ENCODE data around the gene PPARA. TPM values are rescaled to one million over a fixed set of nuclear protein-coding genes. Genes with fewer than 3 reads are reported as not detected.

The PPARA gene
- total and polyA plus RNA-seq, 2 donors (not counting 1 experiment from before 2014, with no cell fraction given), result 4.1 to 29.8 TPM

GRCh38 chr22:46269564-46269963 lies 119.2 kb downstream of the PPARA start:
- intact Hi-C loops (cut with micrococcal nuclease), result no loop called here
- no peak for DNase-seq
- POLR2A ChIA-PET, result no interaction called here
- Histone ChIP-seq H4K20me1 (ENCODE audit: control insufficient read depth, insufficient read depth, low read length, poor library complexity, severe bottlenecking) (no peaks in the 10 kb centered on the region), H2AFZ (ENCODE audit: insufficient read depth, low read depth, low read length, poor library complexity, severe bottlenecking) (no peak overlapping the region), H3K9ac (ENCODE audit: low read length) (no peak overlapping the region), H3K36me3 (replicated peaks in 1 of 2; ENCODE audit: control extremely low read depth in 1 of 2, control insufficient read depth in 1 of 2, extremely low read depth in 1 of 2, insufficient read depth in 2 of 2, low read length in 1 of 2) (peaks cover 0 to 3% of the 10 kb centered on the region in 2 experiments), H3K27me3 (replicated peaks in 1 of 4; ENCODE audit: control extremely low read depth in 1 of 4, control insufficient read depth in 3 of 4, insufficient read depth in 4 of 4, low read length in 3 of 4) (peaks cover 0 to 8% (median 4%) of the 10 kb centered on the region in 4 experiments), H3K9me3 (ENCODE audit: control extremely low read depth in 1 of 3, control insufficient read depth in 2 of 3, insufficient read depth in 1 of 3, low read length in 2 of 3) (peaks cover 0 to 7% (median 0%) of the 10 kb centered on the region in 3 donors), H3K79me2 (ENCODE audit: control insufficient read depth, insufficient read depth, low read length) (no peaks in the 10 kb centered on the region), H3K27ac (ENCODE audit: low read length in 2 of 2) (no peak overlapping the region), H3K4me2 (replicated peaks; ENCODE audit: low read depth, low read length, poor library complexity, severe bottlenecking) (no peak overlapping the region), H3K4me1 (ENCODE audit: control insufficient read depth in 2 of 2, insufficient read depth in 2 of 2, low read length in 2 of 2) (peaks cover 4 to 8% of the 10 kb centered on the region in 2 donors), H3K4me3 (ENCODE audit: control extremely low read depth in 1 of 5, extremely low read depth in 1 of 5, insufficient read depth in 1 of 5, low read depth in 2 of 5, low read length in 4 of 5) (no peak overlapping the region)
- CTCF ChIA-PET, result interaction anchor here (0.5 to 1.2 kb wide), 3 partner anchors 27 to 263 kb away, joined by 3 to 5 read pairs (median 4); no protein-coding TSS in a partner anchor
- TF ChIP-seq, protein P1, sequence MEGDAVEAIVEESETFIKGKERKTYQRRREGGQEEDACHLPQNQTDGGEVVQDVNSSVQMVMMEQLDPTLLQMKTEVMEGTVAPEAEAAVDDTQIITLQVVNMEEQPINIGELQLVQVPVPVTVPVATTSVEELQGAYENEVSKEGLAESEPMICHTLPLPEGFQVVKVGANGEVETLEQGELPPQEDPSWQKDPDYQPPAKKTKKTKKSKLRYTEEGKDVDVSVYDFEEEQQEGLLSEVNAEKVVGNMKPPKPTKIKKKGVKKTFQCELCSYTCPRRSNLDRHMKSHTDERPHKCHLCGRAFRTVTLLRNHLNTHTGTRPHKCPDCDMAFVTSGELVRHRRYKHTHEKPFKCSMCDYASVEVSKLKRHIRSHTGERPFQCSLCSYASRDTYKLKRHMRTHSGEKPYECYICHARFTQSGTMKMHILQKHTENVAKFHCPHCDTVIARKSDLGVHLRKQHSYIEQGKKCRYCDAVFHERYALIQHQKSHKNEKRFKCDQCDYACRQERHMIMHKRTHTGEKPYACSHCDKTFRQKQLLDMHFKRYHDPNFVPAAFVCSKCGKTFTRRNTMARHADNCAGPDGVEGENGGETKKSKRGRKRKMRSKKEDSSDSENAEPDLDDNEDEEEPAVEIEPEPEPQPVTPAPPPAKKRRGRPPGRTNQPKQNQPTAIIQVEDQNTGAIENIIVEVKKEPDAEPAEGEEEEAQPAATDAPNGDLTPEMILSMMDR (IDR thresholded peaks at IDR 0.05), result no peak
- TF ChIP-seq EZH2 (IDR thresholded peaks at IDR 0.05; ENCODE audit: borderline replicate concordance, insufficient read depth, low read depth, low read length, poor library complexity, severe bottlenecking), result no peak
- 99% methylated on average over 10 of the region's 11 CpGs for WGBS (ENCODE audit: insufficient coverage)
- no peak for ATAC-seq (ENCODE audit: low read depth)
- Mint-ChIP-seq H3K9me3 (ENCODE audit: insufficient read depth) (no peaks in the 10 kb centered on the region), H3K4me1 (peaks cover 10% of the 10 kb centered on the region), H3K4me3 (peak overlapping the region; percentile 77), H3K27me3 (peaks cover 13% of the 10 kb centered on the region), H3K27ac (no peak overlapping the region)

DNA sequence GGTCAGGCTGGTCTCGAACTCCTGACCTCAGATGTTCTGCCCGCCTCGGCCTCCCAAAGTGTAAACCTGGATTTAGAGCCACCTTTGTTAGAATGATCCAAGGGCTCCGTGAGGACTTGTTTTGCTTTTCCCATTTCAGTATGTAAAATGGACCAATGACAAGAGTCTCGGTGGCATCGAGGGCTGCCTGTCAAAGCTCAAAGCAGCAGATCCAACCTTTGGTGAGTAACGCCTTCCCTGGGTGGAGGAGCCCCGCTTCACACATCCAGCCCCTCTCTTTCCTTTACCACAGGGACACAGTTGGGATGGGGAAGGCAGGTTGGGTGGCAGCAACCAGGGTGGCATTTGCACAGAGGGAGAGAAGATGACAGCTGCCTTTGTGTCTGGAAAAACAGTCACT lies 121.9 kb downstream of the PPARA start:
- 91% methylated on average over 5 of the region's 8 CpGs for WGBS (ENCODE audit: insufficient coverage)
- intact Hi-C loops (cut with micrococcal nuclease), result no loop called here
- H3K4me1 Mint-ChIP-seq, result peaks cover 8% of the 10 kb centered on the region
- H3K9ac ChIP-seq (ENCODE audit: low read length), result no peak overlapping the region
- peaks cover 4 to 8% of the 10 kb centered on the region in 2 donors for H3K4me1 ChIP-seq (ENCODE audit: control insufficient read depth in 2 of 2, insufficient read depth in 2 of 2, low read length in 2 of 2)
- H3K9me3 ChIP-seq (ENCODE audit: control extremely low read depth in 1 of 3, control insufficient read depth in 2 of 3, insufficient read depth in 1 of 3, low read length in 2 of 3), result no peaks in the 10 kb centered on the region
- ATAC-seq (ENCODE audit: low read depth) (no peak), DNase-seq (no peak)
- no peak overlapping the region for H3K27ac Mint-ChIP-seq
- H3K4me2 ChIP-seq (replicated peaks; ENCODE audit: low read depth, low read length, poor library complexity, severe bottlenecking), result no peak overlapping the region
- no peak overlapping the region for H3K27ac ChIP-seq (ENCODE audit: low read length in 2 of 2)
- ChIA-PET POLR2A (no interaction called here), CTCF (no interaction called here)
- H3K36me3 ChIP-seq (replicated peaks in 1 of 2; ENCODE audit: control extremely low read depth in 1 of 2, control insufficient read depth in 1 of 2, extremely low read depth in 1 of 2, insufficient read depth in 2 of 2, low read length in 1 of 2), result peaks cover 0 to 15% of the 10 kb centered on the region in 2 experiments
- no peaks in the 10 kb centered on the region for H3K9me3 Mint-ChIP-seq (ENCODE audit: insufficient read depth)
- H3K4me3 Mint-ChIP-seq, result no peak overlapping the region
- no peak overlapping the region for H2AFZ ChIP-seq (ENCODE audit: insufficient read depth, low read depth, low read length, poor library complexity, severe bottlenecking)
- H3K79me2 ChIP-seq (ENCODE audit: control insufficient read depth, insufficient read depth, low read length), result no peaks in the 10 kb centered on the region
- no peaks in the 10 kb centered on the region for H3K27me3 ChIP-seq (replicated peaks in 1 of 4; ENCODE audit: control extremely low read depth in 1 of 4, control insufficient read depth in 3 of 4, insufficient read depth in 4 of 4, low read length in 3 of 4)
- no peaks in the 10 kb centered on the region for H4K20me1 ChIP-seq (ENCODE audit: control insufficient read depth, insufficient read depth, low read length, poor library complexity, severe bottlenecking)
- TF ChIP-seq, protein P1 (IDR thresholded peaks at IDR 0.05), result no peak
- no peak for TF ChIP-seq EZH2 (IDR thresholded peaks at IDR 0.05; ENCODE audit: borderline replicate concordance, insufficient read depth, low read depth, low read length, poor library complexity, severe bottlenecking)
- no peaks in the 10 kb centered on the region for H3K27me3 Mint-ChIP-seq
- H3K4me3 ChIP-seq (ENCODE audit: control extremely low read depth in 1 of 5, extremely low read depth in 1 of 5, insufficient read depth in 1 of 5, low read depth in 2 of 5, low read length in 4 of 5), result no peak overlapping the region

Measured in B cell (primary cell).